GM12874 (cell line): Measurements from ENCODE around the gene BSDC1.

ENCODE experiments used
- CTCF ChIP-seq: IDR thresholded peaks from 2 replicates; pipeline ENCODE4 v1.5.1; 2011; ENCODE audit warnings: low read depth, mild to moderate bottlenecking, control low read depth, low read length, moderate library complexity; ENCODE audit not compliant: insufficient read depth

Gene BSDC1

DNA sequence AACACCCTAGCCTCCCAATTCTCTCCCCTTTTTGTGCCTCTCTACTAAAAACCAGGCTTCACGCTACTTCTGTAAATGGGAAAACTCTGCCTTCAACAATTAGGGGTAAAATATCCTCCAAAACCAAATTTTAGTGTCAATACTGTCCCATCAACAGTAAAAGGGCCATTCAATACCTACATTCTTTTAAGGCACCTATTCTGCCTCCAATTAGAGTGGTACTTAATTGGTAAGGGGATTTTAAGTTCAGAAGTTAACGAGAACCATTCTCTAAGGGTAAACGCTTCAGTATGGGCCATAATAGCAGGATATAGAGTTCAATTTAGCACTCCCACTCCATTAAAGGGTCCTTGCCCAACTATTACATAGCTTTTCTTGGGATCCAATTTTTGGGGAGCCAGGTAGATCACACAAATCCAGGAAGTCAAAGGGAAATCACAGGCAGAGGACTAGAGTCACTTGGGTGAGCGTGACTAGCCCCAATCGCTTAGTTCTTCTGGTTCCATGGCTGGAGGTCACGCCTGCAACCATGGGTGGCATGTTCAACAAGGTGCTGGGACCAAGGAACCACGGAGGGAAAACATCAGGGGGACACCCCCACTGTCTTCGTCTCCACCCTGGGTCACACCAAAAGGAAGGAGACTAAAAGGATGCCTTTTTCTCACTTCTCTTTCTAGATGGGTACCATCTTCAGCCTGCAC, 20.1 kb upstream of the BSDC1 start:
- TF ChIP-seq CTCF: no peak

- TF ChIP-seq CTCF: peak; percentile 84
Measured at GRCh38 chr1:32413507-32414185, 19.4 kb upstream of the BSDC1 start.

- no peak for TF ChIP-seq CTCF
Measured at GRCh38 chr1:32411261-32411660, 17.0 kb upstream of the BSDC1 start.

DNA sequence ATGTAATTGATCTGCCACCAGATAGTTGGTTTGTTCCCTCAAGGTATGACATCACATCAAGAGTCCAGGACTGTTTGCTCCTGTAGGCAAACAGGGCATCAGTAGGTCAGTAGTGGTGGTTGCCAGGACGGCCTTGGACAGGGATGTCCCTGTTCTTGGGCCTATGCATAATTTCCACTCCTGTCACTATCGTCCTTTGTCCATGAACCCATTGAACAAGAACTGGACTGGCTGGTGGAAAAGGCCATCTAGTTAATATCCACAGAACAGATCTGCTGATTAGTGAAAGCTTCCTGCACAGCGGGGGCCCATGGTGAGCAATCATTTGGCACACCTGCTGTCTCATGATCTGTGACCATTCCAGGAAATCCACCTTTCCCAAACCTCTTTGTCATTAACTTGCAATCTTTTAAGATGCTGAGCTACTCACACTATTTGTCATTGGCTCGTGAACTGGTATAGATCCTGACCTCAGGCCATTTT, 12.4 kb upstream of the BSDC1 start:
- no peak for TF ChIP-seq CTCF

DNA sequence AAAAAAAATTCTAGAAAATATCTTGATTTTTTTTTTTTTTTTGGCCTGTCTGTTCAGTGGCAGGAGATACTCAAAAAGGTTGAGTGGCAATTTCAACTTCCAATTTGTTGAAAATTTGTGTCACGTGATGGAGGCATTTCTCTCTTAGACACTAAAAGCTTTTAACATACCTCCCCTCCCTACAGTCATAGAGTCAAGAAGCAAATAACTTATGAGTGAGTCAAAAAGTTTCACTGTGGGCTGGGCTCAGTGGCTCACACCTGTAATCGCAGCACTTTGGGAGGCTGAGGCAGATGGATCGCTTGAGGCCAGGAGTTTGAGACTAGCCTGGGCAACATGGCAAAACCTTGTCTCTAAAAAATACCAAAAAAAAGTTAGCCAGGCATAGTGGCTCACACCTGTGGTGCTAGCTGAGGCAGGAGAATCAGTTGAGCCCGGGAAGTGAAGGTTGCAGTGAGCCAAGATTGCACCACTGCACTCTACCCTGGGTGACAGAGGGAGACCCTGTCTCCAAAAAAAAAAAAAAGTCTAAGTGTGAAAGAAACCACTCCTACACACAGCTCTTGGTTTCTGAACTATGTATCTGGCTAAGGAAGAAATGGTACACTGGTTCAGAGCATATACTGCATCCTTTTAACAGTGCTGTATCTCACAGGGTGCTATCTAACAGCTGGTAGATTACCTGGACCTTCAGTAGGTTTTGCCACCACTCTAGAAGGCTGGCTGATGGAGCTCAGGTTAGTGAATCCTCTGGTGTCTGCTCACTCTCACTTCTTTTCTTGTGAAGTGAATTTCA, 11.6 kb upstream of the BSDC1 start:
- TF ChIP-seq CTCF: no peak

DNA sequence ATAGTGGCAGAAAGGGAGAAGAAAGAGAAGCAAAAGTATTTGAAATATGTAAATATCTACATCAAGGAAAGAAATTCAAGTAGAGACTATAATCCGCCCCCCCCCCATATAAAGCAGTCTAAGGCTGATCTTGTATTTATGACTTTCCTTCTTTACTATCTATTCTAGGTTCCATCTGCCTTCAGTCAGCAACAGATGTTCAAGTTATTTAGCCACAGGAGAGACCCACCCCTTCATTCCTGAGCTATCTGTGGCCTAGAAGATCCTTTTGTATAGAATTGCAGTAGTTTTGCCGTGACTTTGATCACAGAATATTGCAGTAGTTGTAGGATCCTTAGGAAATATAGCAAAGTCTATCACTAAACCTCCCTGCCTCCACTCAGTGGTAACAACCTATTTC, 10.7 kb upstream of the BSDC1 start:
- no peak for TF ChIP-seq CTCF
